ENCODE data around the gene POLR1F. TPM values are rescaled to one million over a fixed set of nuclear protein-coding genes. Genes with fewer than 3 reads are reported as not detected.
"Not testable (repeated sequence)": the region's sequence is repeated elsewhere in the genome, so short reads cannot be mapped to it uniquely, and the experiment has no call there.

The POLR1F gene
- total RNA-seq, 4 donors from 2014 or later, result 12.7 to 17.2 (median 15.4) TPM

- no peaks in the 10 kb centered on the region for H3K9me3 ChIP-seq
- H3K4me1 ChIP-seq, result no peaks in the 10 kb centered on the region
- H3K27ac ChIP-seq, result no peak overlapping the region
- no peak for DNase-seq
- 93 to 97% methylated on average over 3 of the region's 3 CpGs for WGBS, 2 donors
- peaks cover 4 to 7% of the 10 kb centered on the region in 2 donors for H3K36me3 ChIP-seq
- no peak overlapping the region for H3K4me3 ChIP-seq (replicated peaks in 1 of 3)
- intact Hi-C loops (cut with DNase I), result no loop called here
- no peaks in the 10 kb centered on the region for H3K27me3 ChIP-seq
- TF ChIP-seq, protein P1, sequence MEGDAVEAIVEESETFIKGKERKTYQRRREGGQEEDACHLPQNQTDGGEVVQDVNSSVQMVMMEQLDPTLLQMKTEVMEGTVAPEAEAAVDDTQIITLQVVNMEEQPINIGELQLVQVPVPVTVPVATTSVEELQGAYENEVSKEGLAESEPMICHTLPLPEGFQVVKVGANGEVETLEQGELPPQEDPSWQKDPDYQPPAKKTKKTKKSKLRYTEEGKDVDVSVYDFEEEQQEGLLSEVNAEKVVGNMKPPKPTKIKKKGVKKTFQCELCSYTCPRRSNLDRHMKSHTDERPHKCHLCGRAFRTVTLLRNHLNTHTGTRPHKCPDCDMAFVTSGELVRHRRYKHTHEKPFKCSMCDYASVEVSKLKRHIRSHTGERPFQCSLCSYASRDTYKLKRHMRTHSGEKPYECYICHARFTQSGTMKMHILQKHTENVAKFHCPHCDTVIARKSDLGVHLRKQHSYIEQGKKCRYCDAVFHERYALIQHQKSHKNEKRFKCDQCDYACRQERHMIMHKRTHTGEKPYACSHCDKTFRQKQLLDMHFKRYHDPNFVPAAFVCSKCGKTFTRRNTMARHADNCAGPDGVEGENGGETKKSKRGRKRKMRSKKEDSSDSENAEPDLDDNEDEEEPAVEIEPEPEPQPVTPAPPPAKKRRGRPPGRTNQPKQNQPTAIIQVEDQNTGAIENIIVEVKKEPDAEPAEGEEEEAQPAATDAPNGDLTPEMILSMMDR (IDR thresholded peaks at IDR 0.05), result no peak
- no peak for TF ChIP-seq POLR2A (IDR thresholded peaks at IDR 0.05)
Measured at GRCh38 chr7:19700936-19701335, 7.9 kb downstream of the POLR1F start.

GRCh38 chr7:19698331-19698730 lies 10.5 kb downstream of the POLR1F start:
- Histone ChIP-seq H3K4me1 (no peaks in the 10 kb centered on the region), H3K4me3 (replicated peaks in 1 of 3) (no peak overlapping the region), H3K36me3 (peaks cover 4 to 7% of the 10 kb centered on the region in 2 donors), H3K9me3 (no peaks in the 10 kb centered on the region), H3K27ac (no peak overlapping the region), H3K27me3 (no peaks in the 10 kb centered on the region)
- intact Hi-C loops (cut with DNase I), result no loop called here
- TF ChIP-seq POLR2A (IDR thresholded peaks at IDR 0.05), result no peak
- TF ChIP-seq, protein P1 (IDR thresholded peaks at IDR 0.05), result no peak
- no peak for DNase-seq
- 93 to 95% methylated on average over 3 of the region's 3 CpGs for WGBS, 2 donors

DNA sequence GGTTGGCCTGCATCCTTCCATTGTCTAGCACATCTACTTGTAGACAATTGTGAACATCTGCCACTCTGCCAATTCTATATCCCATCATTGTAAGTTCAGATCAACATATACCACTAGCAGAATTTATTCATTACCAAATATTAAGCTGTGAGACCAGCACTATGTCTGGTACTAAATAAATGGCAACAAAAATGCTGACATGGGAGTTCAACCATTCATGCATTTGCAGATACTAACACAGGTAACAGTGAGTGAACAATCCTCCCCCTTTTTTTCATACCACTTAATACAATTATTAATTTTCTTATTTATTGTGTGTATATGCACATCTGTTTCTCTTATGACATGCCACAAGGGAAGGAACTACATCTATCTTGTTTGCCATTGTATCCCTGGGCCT lies 11.9 kb downstream of the POLR1F start:
- peaks cover 4 to 7% of the 10 kb centered on the region in 2 donors for H3K36me3 ChIP-seq
- H3K27me3 ChIP-seq, result no peaks in the 10 kb centered on the region
- H3K27ac ChIP-seq, result no peak overlapping the region
- no peaks in the 10 kb centered on the region for H3K4me1 ChIP-seq
- no peak for DNase-seq
- TF ChIP-seq, protein P1 (IDR thresholded peaks at IDR 0.05), result no peak
- TF ChIP-seq POLR2A (IDR thresholded peaks at IDR 0.05), result no peak
- no peak overlapping the region for H3K4me3 ChIP-seq (replicated peaks in 1 of 3)
- H3K9me3 ChIP-seq, result no peaks in the 10 kb centered on the region
- intact Hi-C loops (cut with DNase I), result no loop called here

DNA sequence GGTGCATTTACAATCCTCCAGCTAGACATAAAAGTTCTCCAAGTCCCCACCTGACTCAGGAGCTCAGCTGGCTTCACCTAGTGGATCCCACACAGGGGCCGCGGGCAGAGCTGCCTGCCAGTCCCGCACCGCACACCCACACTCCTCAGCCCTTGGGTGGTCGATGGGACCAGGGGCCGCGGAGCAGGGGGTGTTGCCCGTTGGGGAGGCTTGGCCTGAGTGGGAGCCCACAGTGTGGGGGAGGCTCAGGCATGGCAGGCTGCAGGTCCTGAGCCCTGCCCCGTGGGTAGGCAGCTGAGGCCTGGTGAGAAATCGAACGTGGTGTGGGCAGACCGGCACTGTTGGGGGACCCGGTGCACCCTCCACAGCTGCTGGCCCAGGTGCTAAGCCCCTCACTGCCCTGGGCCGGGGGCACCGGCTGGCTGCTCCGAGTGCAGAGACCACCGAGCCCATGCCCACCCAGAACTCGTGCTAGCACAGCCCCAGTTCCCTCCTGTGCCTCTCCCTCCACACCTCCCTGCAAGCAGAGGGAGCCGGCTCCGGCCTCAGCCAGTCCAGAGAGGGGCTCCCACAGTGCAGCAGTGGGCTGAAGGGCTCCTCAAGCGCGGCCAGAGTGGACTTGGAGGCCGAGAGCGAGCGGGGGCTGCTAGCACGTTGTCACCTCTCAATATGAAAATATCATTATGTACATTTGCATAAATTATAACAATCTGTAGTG lies 16.6 kb downstream of the POLR1F start:
- Histone ChIP-seq H3K4me3 (replicated peaks in 1 of 3) (no peak overlapping the region), H3K27me3 (no peaks in the 10 kb centered on the region), H3K9me3 (no peaks in the 10 kb centered on the region), H3K4me1 (no peaks in the 10 kb centered on the region), H3K27ac (no peak overlapping the region), H3K36me3 (no peaks in the 10 kb centered on the region)
- 95 to 99% methylated on average over 9 to 13 of the region's 26 CpGs for WGBS, 2 donors
- DNase-seq, result no peak
- TF ChIP-seq, protein P1 (IDR thresholded peaks at IDR 0.05), result no peak
- TF ChIP-seq POLR2A (IDR thresholded peaks at IDR 0.05), result no peak
- intact Hi-C loops (cut with DNase I), result no loop called here

GRCh38 chr7:19690736-19691135 lies 18.1 kb downstream of the POLR1F start:
- intact Hi-C loops (cut with DNase I), result no loop called here
- Histone ChIP-seq H3K4me3 (replicated peaks in 1 of 3) (no peak overlapping the region), H3K36me3 (no peaks in the 10 kb centered on the region), H3K27ac (no peak overlapping the region), H3K27me3 (no peaks in the 10 kb centered on the region), H3K4me1 (no peaks in the 10 kb centered on the region), H3K9me3 (no peaks in the 10 kb centered on the region)
- 33 to 68% methylated on average over 1 of the region's 1 CpG for WGBS, 2 donors
- DNase-seq, result no peak
- TF ChIP-seq, protein P1 (IDR thresholded peaks at IDR 0.05), result no peak
- TF ChIP-seq POLR2A (IDR thresholded peaks at IDR 0.05), result no peak

DNA sequence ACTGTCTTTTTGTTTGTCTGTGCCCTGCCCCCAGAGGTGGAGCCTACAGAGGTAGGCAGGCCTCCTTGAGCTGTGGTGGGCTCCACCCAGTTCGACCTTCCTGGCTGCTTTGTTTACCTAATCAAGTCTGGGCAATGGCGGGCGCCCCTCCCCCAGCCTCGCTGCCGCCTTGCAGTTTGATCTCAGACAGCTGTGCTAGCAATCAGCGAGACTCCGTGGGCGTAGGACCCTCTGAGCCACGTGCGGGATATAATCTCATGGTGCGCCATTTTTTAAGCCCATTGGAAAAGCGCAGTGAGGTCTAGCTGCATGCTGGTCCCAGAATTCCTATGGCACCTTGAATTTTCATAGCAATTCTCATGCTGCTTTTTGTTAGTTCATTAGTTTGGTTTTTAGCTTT lies 19.7 kb downstream of the POLR1F start:
- WGBS, 2 donors, result 72 to 83% methylated on average over 9 to 12 of the region's 12 CpGs
- not testable (repeated sequence) for DNase-seq

More for the DNA sequence above, 19.7 kb downstream of the POLR1F start:
- H3K36me3 ChIP-seq; intact Hi-C loops (cut with DNase I); H3K27ac ChIP-seq; H3K9me3 ChIP-seq; H3K27me3 ChIP-seq; H3K4me3 ChIP-seq (replicated peaks in 1 of 3); H3K4me1 ChIP-seq: not testable (repeated sequence)

All from thyroid gland (tissue), 4 donors.